ENCODE results near the gene CFAP46.

The CFAP46 gene

GRCh38 chr10:132892004-132892403 lies 50.4 kb downstream of the CFAP46 start:
- Histone ChIP-seq H3K9ac (ENCODE audit: low read length) (no peak overlapping the region), H3F3A (ENCODE audit: insufficient read depth) (no peaks in the 10 kb centered on the region), H3K27me3 (ENCODE audit: low read length) (no peaks in the 10 kb centered on the region), H4K20me1 (ENCODE audit: low read depth, low read length) (no peaks in the 10 kb centered on the region), H3K9me2 (replicated peaks; ENCODE audit: insufficient read depth, low read length) (no peaks in the 10 kb centered on the region), H3K27ac (ENCODE audit: low read depth, low read length) (no peak overlapping the region), H3K9me3 (ENCODE audit: insufficient read depth, low read length) (no peaks in the 10 kb centered on the region), H3K4me3 (ENCODE audit: insufficient read depth, low read length, poor library complexity, severe bottlenecking) (no peak overlapping the region), H2AFZ (ENCODE audit: low read depth, low read length, severe bottlenecking) (no peak overlapping the region), H3K79me2 (ENCODE audit: insufficient read depth, low read length) (no peaks in the 10 kb centered on the region), H3K36me3 (ENCODE audit: low read length) (no peaks in the 10 kb centered on the region), H3K4me2 (ENCODE audit: low read depth, low read length, poor library complexity, severe bottlenecking) (no peak overlapping the region)
- TF ChIP-seq CTCF (IDR thresholded peaks at IDR 0.05; ENCODE audit: insufficient read depth, low read length, poor library complexity, severe bottlenecking) (no peak), EZH2phosphoT487 (conservative IDR thresholded peaks at IDR 0.05; ENCODE audit: low read length) (no peak)

GRCh38 chr10:132891368-132891767 lies 51.0 kb downstream of the CFAP46 start:
- H3K9me3 ChIP-seq (ENCODE audit: insufficient read depth, low read length): no peaks in the 10 kb centered on the region
- TF ChIP-seq EZH2phosphoT487 (conservative IDR thresholded peaks at IDR 0.05; ENCODE audit: low read length) (no peak), CTCF (IDR thresholded peaks at IDR 0.05; ENCODE audit: insufficient read depth, low read length, poor library complexity, severe bottlenecking) (no peak)
- no peak overlapping the region for H3K4me2 ChIP-seq (ENCODE audit: low read depth, low read length, poor library complexity, severe bottlenecking)
- no peaks in the 10 kb centered on the region for H3F3A ChIP-seq (ENCODE audit: insufficient read depth)
- no peak overlapping the region for H3K4me3 ChIP-seq (ENCODE audit: insufficient read depth, low read length, poor library complexity, severe bottlenecking)
- no peaks in the 10 kb centered on the region for H3K79me2 ChIP-seq (ENCODE audit: insufficient read depth, low read length)
- no peaks in the 10 kb centered on the region for H3K9me2 ChIP-seq (replicated peaks; ENCODE audit: insufficient read depth, low read length)
- H4K20me1 ChIP-seq (ENCODE audit: low read depth, low read length): no peaks in the 10 kb centered on the region
- H3K27me3 ChIP-seq (ENCODE audit: low read length): no peaks in the 10 kb centered on the region
- H3K9ac ChIP-seq (ENCODE audit: low read length): no peak overlapping the region
- H3K27ac ChIP-seq (ENCODE audit: low read depth, low read length): no peak overlapping the region
- no peaks in the 10 kb centered on the region for H3K36me3 ChIP-seq (ENCODE audit: low read length)
- H2AFZ ChIP-seq (ENCODE audit: low read depth, low read length, severe bottlenecking): no peak overlapping the region

GRCh38 chr10:132890301-132890700 lies 52.1 kb downstream of the CFAP46 start:
- Histone ChIP-seq H2AFZ (ENCODE audit: low read depth, low read length, severe bottlenecking) (no peak overlapping the region), H3K36me3 (ENCODE audit: low read length) (no peaks in the 10 kb centered on the region), H3K9me2 (replicated peaks; ENCODE audit: insufficient read depth, low read length) (no peaks in the 10 kb centered on the region), H3K9me3 (ENCODE audit: insufficient read depth, low read length) (no peaks in the 10 kb centered on the region), H3K4me2 (ENCODE audit: low read depth, low read length, poor library complexity, severe bottlenecking) (no peak overlapping the region), H3K27me3 (ENCODE audit: low read length) (no peaks in the 10 kb centered on the region), H3F3A (ENCODE audit: insufficient read depth) (no peaks in the 10 kb centered on the region), H4K20me1 (ENCODE audit: low read depth, low read length) (no peaks in the 10 kb centered on the region), H3K4me3 (ENCODE audit: insufficient read depth, low read length, poor library complexity, severe bottlenecking) (no peak overlapping the region), H3K79me2 (ENCODE audit: insufficient read depth, low read length) (no peaks in the 10 kb centered on the region), H3K9ac (ENCODE audit: low read length) (no peak overlapping the region), H3K27ac (ENCODE audit: low read depth, low read length) (no peak overlapping the region)
- TF ChIP-seq CTCF (IDR thresholded peaks at IDR 0.05; ENCODE audit: insufficient read depth, low read length, poor library complexity, severe bottlenecking): no peak
- TF ChIP-seq EZH2phosphoT487 (conservative IDR thresholded peaks at IDR 0.05; ENCODE audit: low read length): no peak

Data from SU-DHL-6 (cell line).